OCI-LY1 (cell line): ENCODE data around the gene SCN8A.

Experiments used
- H2AFZ ChIP-seq: fragments of 200-600 bp; sonication (generic), shearing (Covaris generic); 2 replicates; pipeline ENCODE4 v1.6.0; 2014; ENCODE audit warnings: antibody characterized with exemption, mild to moderate bottlenecking, low read length
- H3F3A ChIP-seq: fragments of 200-600 bp; sonication (generic), shearing (Covaris generic); 2 replicates; pipeline ENCODE4 v1.6.0; 2014; ENCODE audit warnings: mild to moderate bottlenecking, antibody characterized with exemption, low read length, moderate library complexity; ENCODE audit not compliant: insufficient read depth
- H3K27ac ChIP-seq: fragments of 200-600 bp; sonication (generic); 2 replicates; pipeline ENCODE4 v1.5.1; 2014; ENCODE audit warnings: low read length, mixed run types, mild to moderate bottlenecking, low read depth; ENCODE audit not compliant: poor library complexity, severe bottlenecking
- H3K27me3 ChIP-seq: fragments of 200-600 bp; sonication (generic); 2 replicates; pipeline ENCODE4 v1.6.0; 2014; ENCODE audit warnings: antibody characterized with exemption, mild to moderate bottlenecking, low read length, moderate library complexity; ENCODE audit not compliant: insufficient read depth
- H3K36me3 ChIP-seq: fragments of 200-600 bp; sonication (generic); 2 replicates; pipeline ENCODE4 v1.6.1; 2014; ENCODE audit warnings: mild to moderate bottlenecking, antibody characterized with exemption, low read length, moderate library complexity, mixed read lengths; ENCODE audit not compliant: insufficient read depth
- H3K4me1 ChIP-seq: fragments of 200-600 bp; sonication (generic); 2 replicates; pipeline ENCODE4 v1.5.1; 2014; ENCODE audit warnings: mild to moderate bottlenecking, low read length, moderate library complexity; ENCODE audit not compliant: insufficient read depth, severe bottlenecking
- H3K4me2 ChIP-seq: fragments of 200-600 bp; sonication (generic), shearing (Covaris generic); 2 replicates; pipeline ENCODE4 v1.6.1; 2014; ENCODE audit warnings: low read length
- H3K4me3 ChIP-seq: fragments of 200-600 bp; sonication (generic); 2 replicates; pipeline ENCODE4 v1.5.1; 2014; ENCODE audit warnings: low read length, low read depth, mild to moderate bottlenecking, mixed read lengths; ENCODE audit not compliant: poor library complexity, severe bottlenecking
- H3K79me2 ChIP-seq: fragments of 200-600 bp; shearing (Covaris generic); 2 replicates; pipeline ENCODE4 v1.6.1; 2016; ENCODE audit warnings: mixed run types, low read length, mixed read lengths; ENCODE audit not compliant: insufficient read depth
- H3K9ac ChIP-seq: fragments of 200-600 bp; sonication (generic), shearing (Covaris generic); 2 replicates; pipeline ENCODE4 v1.6.1; 2014; ENCODE audit warnings: mild to moderate bottlenecking, low read length, mixed read lengths
- H3K9me2 ChIP-seq: fragments of 200-600 bp; sonication (generic), shearing (Covaris generic); 2 replicates; pipeline ENCODE4 v1.6.1; 2014; ENCODE audit warnings: low read depth, mild to moderate bottlenecking, low read length, mixed read lengths
- H3K9me3 ChIP-seq: fragments of 200-600 bp; shearing (Covaris generic); 2 replicates; pipeline ENCODE4 v1.6.1; 2014; ENCODE audit warnings: low read length, mixed read lengths
- H4K20me1 ChIP-seq: fragments of 200-600 bp; sonication (generic), shearing (Covaris generic); 2 replicates; pipeline ENCODE4 v1.6.0; 2016; ENCODE audit warnings: mild to moderate bottlenecking, low read length; ENCODE audit not compliant: insufficient read depth
- EZH2 ChIP-seq: fragments of 200-600 bp; sonication (generic), shearing (Covaris generic); IDR thresholded peaks from 2 replicates; pipeline ENCODE4 v1.8.0; 2017; ENCODE audit warnings: borderline replicate concordance, mixed run types, mild to moderate bottlenecking, antibody characterized with exemption, low read length, moderate library complexity, mixed read lengths
- TF ChIP-seq, protein P1 (sequence below): fragments of 200-600 bp; sonication (generic), shearing (Covaris generic); IDR thresholded peaks from 2 replicates; pipeline ENCODE4 v1.5.1; 2017; ENCODE audit warnings: mild to moderate bottlenecking, antibody characterized with exemption, low read length, moderate library complexity, mixed read lengths

Gene SCN8A

DNA sequence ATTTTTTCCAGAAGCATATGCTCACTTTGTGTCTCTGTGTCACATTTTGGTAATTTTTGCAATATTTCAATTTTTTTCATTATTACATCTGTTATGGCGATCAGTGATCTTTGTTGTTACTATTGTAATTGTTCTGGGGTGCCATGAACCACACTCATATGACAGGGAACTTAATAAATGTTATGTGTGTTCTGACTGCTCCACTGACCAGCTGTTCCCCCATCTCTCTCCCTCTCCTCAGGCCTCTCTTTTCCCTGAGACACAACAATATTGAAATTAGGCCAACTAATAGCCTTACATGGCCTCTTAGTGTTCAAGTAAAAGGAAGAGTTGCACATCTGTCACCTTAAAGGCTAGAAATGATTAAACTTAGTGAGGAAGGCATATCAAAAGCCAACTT lies 46.0 kb downstream of the SCN8A start:
- TF ChIP-seq EZH2, result no peak
- TF ChIP-seq, protein P1, sequence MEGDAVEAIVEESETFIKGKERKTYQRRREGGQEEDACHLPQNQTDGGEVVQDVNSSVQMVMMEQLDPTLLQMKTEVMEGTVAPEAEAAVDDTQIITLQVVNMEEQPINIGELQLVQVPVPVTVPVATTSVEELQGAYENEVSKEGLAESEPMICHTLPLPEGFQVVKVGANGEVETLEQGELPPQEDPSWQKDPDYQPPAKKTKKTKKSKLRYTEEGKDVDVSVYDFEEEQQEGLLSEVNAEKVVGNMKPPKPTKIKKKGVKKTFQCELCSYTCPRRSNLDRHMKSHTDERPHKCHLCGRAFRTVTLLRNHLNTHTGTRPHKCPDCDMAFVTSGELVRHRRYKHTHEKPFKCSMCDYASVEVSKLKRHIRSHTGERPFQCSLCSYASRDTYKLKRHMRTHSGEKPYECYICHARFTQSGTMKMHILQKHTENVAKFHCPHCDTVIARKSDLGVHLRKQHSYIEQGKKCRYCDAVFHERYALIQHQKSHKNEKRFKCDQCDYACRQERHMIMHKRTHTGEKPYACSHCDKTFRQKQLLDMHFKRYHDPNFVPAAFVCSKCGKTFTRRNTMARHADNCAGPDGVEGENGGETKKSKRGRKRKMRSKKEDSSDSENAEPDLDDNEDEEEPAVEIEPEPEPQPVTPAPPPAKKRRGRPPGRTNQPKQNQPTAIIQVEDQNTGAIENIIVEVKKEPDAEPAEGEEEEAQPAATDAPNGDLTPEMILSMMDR, result no peak
- Histone ChIP-seq H3K4me3 (no peak overlapping the region), H2AFZ (no peak overlapping the region), H3K9me2 (no peaks in the 10 kb centered on the region), H3K9me3 (no peaks in the 10 kb centered on the region), H3K4me1 (no peaks in the 10 kb centered on the region), H3K27me3 (no peaks in the 10 kb centered on the region), H3K4me2 (no peak overlapping the region), H3K79me2 (no peaks in the 10 kb centered on the region), H3K9ac (no peak overlapping the region), H3K27ac (no peak overlapping the region), H3K36me3 (no peaks in the 10 kb centered on the region), H3F3A (no peaks in the 10 kb centered on the region), H4K20me1 (no peaks in the 10 kb centered on the region)

DNA sequence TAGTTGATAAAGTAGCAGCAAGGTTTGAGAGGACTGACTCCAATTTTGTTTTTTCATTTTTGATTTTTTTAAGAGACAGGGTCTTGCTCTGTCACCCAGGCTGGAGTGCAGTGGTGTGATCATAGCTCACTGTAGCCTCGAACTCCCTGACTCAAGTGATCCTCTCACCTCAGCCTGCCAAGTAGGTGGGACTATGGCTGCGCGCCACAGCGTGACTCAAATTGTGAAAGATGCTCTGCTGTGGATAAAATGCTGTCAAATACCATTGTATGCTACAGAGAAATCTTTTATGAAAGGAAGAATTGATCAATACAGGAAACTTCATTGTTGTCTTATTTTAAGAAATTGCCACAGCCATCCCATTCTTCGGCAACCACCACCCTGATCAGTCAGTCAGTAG lies 48.3 kb downstream of the SCN8A start:
- Histone ChIP-seq H3K9me2 (no peaks in the 10 kb centered on the region), H3K36me3 (no peaks in the 10 kb centered on the region), H3K27ac (no peak overlapping the region), H3K79me2 (no peaks in the 10 kb centered on the region), H3K4me3 (no peak overlapping the region), H3K9ac (no peak overlapping the region), H3F3A (no peaks in the 10 kb centered on the region), H3K4me2 (no peak overlapping the region), H3K4me1 (no peaks in the 10 kb centered on the region), H3K27me3 (no peaks in the 10 kb centered on the region), H3K9me3 (no peaks in the 10 kb centered on the region), H4K20me1 (no peaks in the 10 kb centered on the region), H2AFZ (no peak overlapping the region)
- no peak for TF ChIP-seq EZH2
- TF ChIP-seq, protein P1, result no peak

DNA sequence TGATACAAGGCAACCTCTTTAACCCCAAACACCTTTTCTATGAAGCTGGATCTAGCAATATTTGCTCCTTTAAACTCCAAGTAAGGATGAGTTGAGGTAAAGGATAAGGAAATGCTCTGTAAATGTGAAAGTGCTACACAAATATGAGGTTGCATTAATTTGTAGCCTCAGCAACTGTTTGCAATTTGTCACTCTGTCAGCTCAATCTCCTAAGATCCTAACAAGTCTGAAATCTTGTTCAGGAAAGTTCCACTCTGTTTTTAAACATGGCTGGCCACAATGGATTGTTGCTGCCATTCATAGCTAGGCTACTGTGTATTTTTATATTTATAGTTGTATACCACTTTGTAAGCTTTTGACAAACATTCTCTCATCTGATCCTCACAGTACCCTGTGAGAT lies 51.3 kb downstream of the SCN8A start:
- Histone ChIP-seq H3K9ac (no peak overlapping the region), H4K20me1 (no peaks in the 10 kb centered on the region), H3K4me2 (no peak overlapping the region), H3K79me2 (no peaks in the 10 kb centered on the region), H3K27me3 (no peaks in the 10 kb centered on the region), H3K4me3 (no peak overlapping the region), H3K9me3 (no peaks in the 10 kb centered on the region), H3K27ac (no peak overlapping the region), H2AFZ (no peak overlapping the region), H3F3A (no peaks in the 10 kb centered on the region), H3K36me3 (no peaks in the 10 kb centered on the region), H3K4me1 (no peaks in the 10 kb centered on the region), H3K9me2 (no peaks in the 10 kb centered on the region)
- TF ChIP-seq EZH2, result no peak
- TF ChIP-seq, protein P1, result no peak
